HepG2 (cell line): ENCODE measurements around the gene VASH2. TPM values are rescaled to one million over a fixed set of nuclear protein-coding genes. Genes with fewer than 3 reads are reported as not detected.

Experiments used
- ARNT ChIP-seq: fragments of 450-650 bp; IDR thresholded peaks from 2 replicates; pipeline ENCODE4 v1.6.1; 2017
- CBX2 ChIP-seq, 2 experiments: fragments of 200-600 bp in 1 of 2; sonication (generic); formaldehyde crosslinking in 1 of 2; IDR thresholded peaks; 2 replicates each; pipeline versions ENCODE4 v1.7.0 to v1.8.1; 2018 to 2022; ENCODE audit warnings: low read depth in 2 of 2, low read length in 1 of 2, mild to moderate bottlenecking in 1 of 2, missing genetic modification reagents in 1 of 2
- DNMT1 ChIP-seq: sonication (generic); formaldehyde crosslinking; IDR thresholded peaks from 2 replicates; pipeline ENCODE4 v1.5.1; 2020; ENCODE audit warnings: mild to moderate bottlenecking, missing genetic modification reagents
- GABPB1 ChIP-seq: IDR thresholded peaks from 2 replicates; pipeline ENCODE4 v1.6.1; 2016; ENCODE audit warnings: mild to moderate bottlenecking, missing genetic modification reagents, moderate library complexity, missing compliant biosample characterization
- IKZF4 ChIP-seq: sonication (generic); formaldehyde crosslinking; IDR thresholded peaks from 2 replicates; pipeline ENCODE4 v1.5.1; 2020; ENCODE audit warnings: borderline replicate concordance, mild to moderate bottlenecking, low read depth, missing genetic modification reagents; ENCODE audit errors: not compliant biosample characterization
- IRX3 ChIP-seq: sonication (generic); formaldehyde crosslinking; IDR thresholded peaks from 2 replicates; pipeline ENCODE4 v1.8.1; 2023; ENCODE audit warnings: mild to moderate bottlenecking, low read depth, missing genetic modification reagents, borderline replicate concordance
- JDP2 ChIP-seq: sonication (generic); formaldehyde crosslinking; IDR thresholded peaks from 2 replicates; pipeline ENCODE4 v1.8.1; 2022; ENCODE audit warnings: missing genetic modification reagents, borderline replicate concordance
- KLF11 ChIP-seq: IDR thresholded peaks from 2 replicates; pipeline ENCODE4 v1.6.1; 2016; ENCODE audit warnings: missing compliant biosample characterization
- NFIB ChIP-seq: sonication (generic); formaldehyde crosslinking; IDR thresholded peaks from 2 replicates; pipeline ENCODE4 v1.9.0; 2021; ENCODE audit warnings: missing genetic modification reagents, mild to moderate bottlenecking, borderline replicate concordance
- NR2F6 ChIP-seq, 2 experiments: IDR thresholded peaks; 2 replicates each; pipeline ENCODE4 v1.6.1; 2016; ENCODE audit warnings: antibody characterized with exemption in 1 of 2, mild to moderate bottlenecking in 1 of 2
- PAF1 ChIP-seq: IDR thresholded peaks from 2 replicates; pipeline ENCODE4 v1.6.1; 2016; ENCODE audit warnings: missing genetic modification reagents, missing compliant biosample characterization
- PHB2 ChIP-seq: fragments of 450-650 bp; IDR thresholded peaks from 2 replicates; pipeline ENCODE4 v1.6.1; 2018; ENCODE audit not compliant: partially characterized antibody
- PRDM10 ChIP-seq: sonication (generic); formaldehyde crosslinking; IDR thresholded peaks from 2 replicates; pipeline ENCODE4 v1.4.0; 2020; ENCODE audit warnings: low read depth, missing genetic modification reagents
- RBAK ChIP-seq: sonication (generic); formaldehyde crosslinking; IDR thresholded peaks from 2 replicates; pipeline ENCODE4 v1.5.1; 2020; ENCODE audit warnings: mild to moderate bottlenecking, missing genetic modification reagents
- RFXANK ChIP-seq: IDR thresholded peaks from 2 replicates; pipeline ENCODE4 v1.6.1; 2016
- RXRB ChIP-seq: IDR thresholded peaks from 2 replicates; pipeline ENCODE4 v1.6.1; 2016; ENCODE audit warnings: borderline replicate concordance, missing genetic modification reagents, missing compliant biosample characterization
- SMARCE1 ChIP-seq: fragments of 450-650 bp; IDR thresholded peaks from 2 replicates; pipeline ENCODE4 v1.6.1; 2017; ENCODE audit warnings: borderline replicate concordance
- SOX6 ChIP-seq, 2 experiments: fragments of 450-650 bp in 1 of 2; sonication (generic) in 1 of 2; formaldehyde crosslinking in 1 of 2; IDR thresholded peaks; 2 replicates each; pipeline versions ENCODE4 v1.4.0 to v1.6.1; 2017 to 2020; ENCODE audit warnings: antibody characterized with exemption in 1 of 2, mild to moderate bottlenecking in 1 of 2, missing genetic modification reagents in 1 of 2
- SPEN ChIP-seq: sonication (generic); formaldehyde crosslinking; IDR thresholded peaks from 2 replicates; pipeline ENCODE4 v1.5.1; 2020; ENCODE audit warnings: low read depth, mild to moderate bottlenecking, missing genetic modification reagents
- YY1 ChIP-seq: IDR thresholded peaks from 2 replicates; pipeline ENCODE4 v1.6.1; 2011; ENCODE audit warnings: low read length, low read depth, moderate library complexity, mild to moderate bottlenecking; ENCODE audit not compliant: insufficient read depth, insufficient replicate concordance
- ZBTB42 ChIP-seq: sonication (generic); formaldehyde crosslinking; IDR thresholded peaks from 2 replicates; pipeline ENCODE4 v1.5.0; 2020; ENCODE audit warnings: mild to moderate bottlenecking, missing genetic modification reagents
- ZNF17 ChIP-seq: sonication (generic); formaldehyde crosslinking; IDR thresholded peaks from 2 replicates; pipeline ENCODE4 v1.5.0; 2020; ENCODE audit warnings: mild to moderate bottlenecking, missing genetic modification reagents
- ZNF441 ChIP-seq: sonication (generic); formaldehyde crosslinking; IDR thresholded peaks from 2 replicates; pipeline ENCODE4 v1.7.0; 2021; ENCODE audit warnings: missing genetic modification reagents, borderline replicate concordance
- ZNF530 ChIP-seq: sonication (generic); formaldehyde crosslinking; IDR thresholded peaks from 2 replicates; pipeline ENCODE4 v1.5.0; 2020; ENCODE audit warnings: low read depth, mild to moderate bottlenecking, missing genetic modification reagents
- ZNF576 ChIP-seq: sonication (generic); formaldehyde crosslinking; IDR thresholded peaks from 2 replicates; pipeline ENCODE4 v1.4.0; 2020; ENCODE audit warnings: mild to moderate bottlenecking, missing genetic modification reagents
- ZNF597 ChIP-seq: sonication (generic); formaldehyde crosslinking; IDR thresholded peaks from 2 replicates; pipeline ENCODE4 v1.5.0; 2020; ENCODE audit warnings: missing genetic modification reagents
- ZNF773 ChIP-seq: sonication (generic); formaldehyde crosslinking; IDR thresholded peaks from 2 replicates; pipeline ENCODE4 v1.4.0; 2020; ENCODE audit warnings: missing genetic modification reagents, borderline replicate concordance
- polyA plus RNA-seq, 8 experiments: library from polyadenylated mRNA; depleted of rRNA in 3 of 8; stranded (reverse) in 7 of 8; unstranded in 1 of 8; fragments of >200 nt; fragmentation: Illumina TruSeq in 4 of 8; extraction: Trizol in 4 of 8; gene quantifications; 2 replicates each; pipeline versions ENCODE4 v1.2.1 to v1.2.3, GENCODE V29; 2011 to 2016; ENCODE audit warnings: low read depth in 4 of 8, missing spikeins in 1 of 8, mixed read lengths in 1 of 8; ENCODE audit not compliant: insufficient read depth in 1 of 8
- total RNA-seq, 5 experiments: library from RNA; depleted of rRNA; stranded (reverse); fragments of >200 nt; fragmentation: Illumina TruSeq; extraction: Trizol; gene quantifications; 2 replicates each; pipeline ENCODE4 v1.2.3, GENCODE V29; 2016; ENCODE audit warnings: low read depth in 1 of 5

VASH2 gene
- total and polyA plus RNA-seq, 2 of the 13 experiments (the other 11 are each of a cell fraction or from before 2014, with no cell fraction given), result 0.44 to 1.00 TPM

GRCh38 chr1:212930986-212931678 is 19.2 kb upstream of the VASH2 start (continued):
- no peak for TF ChIP-seq SPEN (CRISPR knock-in tag)
- TF ChIP-seq CBX2 (IDR thresholded peaks at IDR 0.05; ENCODE audit: low read depth, low read length), result no peak
- TF ChIP-seq CBX2 (CRISPR knock-in tag; IDR thresholded peaks at IDR 0.05; ENCODE audit: low read depth), result no peak
- no peak for TF ChIP-seq ZBTB42 (CRISPR knock-in tag)
- no peak for TF ChIP-seq SOX6 (IDR thresholded peaks at IDR 0.05)
- peak; percentile 75 for TF ChIP-seq SOX6 (CRISPR knock-in tag; IDR thresholded peaks at IDR 0.05)
- TF ChIP-seq KLF11 (CRISPR knock-in tag), result no peak
- no peak for TF ChIP-seq ZNF597 (CRISPR knock-in tag)
- 0 out of 2 replicates have a peak, but pooled peaks have one; percentile 25 for TF ChIP-seq RFXANK (CRISPR knock-in tag)
- TF ChIP-seq JDP2 (CRISPR knock-in tag), result no peak
- no peak for TF ChIP-seq ZNF576
- TF ChIP-seq PAF1 (CRISPR knock-in tag), result no peak
- TF ChIP-seq SMARCE1, result no peak
- no peak for TF ChIP-seq NR2F6 (IDR thresholded peaks at IDR 0.05)
- no peak for TF ChIP-seq NR2F6 (CRISPR knock-in tag; IDR thresholded peaks at IDR 0.05)
- TF ChIP-seq PRDM10 (CRISPR knock-in tag), result peak; percentile 75; the same call in 1 of the 2 replicates
- no peak for TF ChIP-seq ZNF17 (CRISPR knock-in tag)
- peak; percentile 39; the same call in 1 of the 2 replicates for TF ChIP-seq RXRB (CRISPR knock-in tag)
- TF ChIP-seq IRX3 (CRISPR knock-in tag), result no peak
- TF ChIP-seq PHB2, result no peak
- TF ChIP-seq GABPB1 (CRISPR knock-in tag), result no peak
- no peak for TF ChIP-seq ZNF441 (CRISPR knock-in tag)
- no peak for TF ChIP-seq YY1
- no peak for TF ChIP-seq ZNF530 (CRISPR knock-in tag)
- no peak for TF ChIP-seq ZNF773 (CRISPR knock-in tag)
- TF ChIP-seq ARNT, result no peak
- no peak for TF ChIP-seq IKZF4 (CRISPR knock-in tag)
- TF ChIP-seq NFIB (CRISPR knock-in tag), result no peak
- no peak for TF ChIP-seq DNMT1 (CRISPR knock-in tag)
- no peak for TF ChIP-seq RBAK (CRISPR knock-in tag)
